Stimulated activated CD4-positive, alpha-beta T cell treated with anti-CD3 and anti-CD28 coated beads, Interleukin-12 subunit alpha, Interleukin-12 subunit beta, amount 100 ng/mL, for 4 hours (primary cell): Measurements from ENCODE around the gene GPX7.
A peak's percentile ranks its signal among the peaks of the same experiment; 100 is the strongest.

Source experiments
- DNase-seq: peaks from one replicate; pipeline ENCODE4 v3.0.0-alpha.2; 2020

The GPX7 gene

DNA sequence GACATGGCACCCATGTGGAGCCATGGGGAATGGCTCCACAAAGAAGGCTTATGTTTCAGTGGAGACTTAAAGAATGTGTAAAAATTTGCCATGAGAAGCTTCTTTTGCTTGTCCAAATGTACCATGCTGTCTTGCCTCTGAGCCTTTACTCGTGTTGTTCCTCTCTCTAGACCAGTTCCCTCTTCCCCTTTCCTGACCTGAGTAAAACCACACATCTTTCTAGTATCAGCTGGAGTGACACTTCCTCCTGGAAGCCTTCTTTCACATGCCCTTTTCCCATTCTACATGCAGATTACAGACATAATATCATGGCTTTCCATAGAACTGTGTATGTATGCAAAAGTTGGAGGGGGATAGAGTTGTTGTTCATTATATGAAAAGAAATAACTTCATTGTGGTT is 13.6 kb upstream of the GPX7 start:
- no peak for DNase-seq

DNA sequence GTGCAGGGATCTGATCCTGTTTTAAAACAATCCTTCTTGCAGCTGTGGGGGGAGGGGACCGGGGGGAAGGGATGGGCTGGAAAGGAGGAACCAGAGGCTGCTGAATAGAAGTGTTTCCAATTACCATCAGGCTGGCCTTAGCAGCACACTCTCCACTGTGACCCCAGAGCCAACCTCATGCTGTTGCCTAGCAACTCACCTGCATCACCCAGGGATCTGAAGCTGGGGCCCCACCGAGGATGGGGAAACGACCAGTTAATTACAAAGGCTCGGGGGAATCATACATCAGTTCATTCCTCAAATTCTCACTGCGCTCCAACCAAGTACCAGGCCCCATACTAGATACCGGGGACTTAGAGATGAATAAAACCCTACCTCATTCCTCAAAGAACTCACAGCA is 11.9 kb upstream of the GPX7 start:
- DNase-seq = no peak

DNA sequence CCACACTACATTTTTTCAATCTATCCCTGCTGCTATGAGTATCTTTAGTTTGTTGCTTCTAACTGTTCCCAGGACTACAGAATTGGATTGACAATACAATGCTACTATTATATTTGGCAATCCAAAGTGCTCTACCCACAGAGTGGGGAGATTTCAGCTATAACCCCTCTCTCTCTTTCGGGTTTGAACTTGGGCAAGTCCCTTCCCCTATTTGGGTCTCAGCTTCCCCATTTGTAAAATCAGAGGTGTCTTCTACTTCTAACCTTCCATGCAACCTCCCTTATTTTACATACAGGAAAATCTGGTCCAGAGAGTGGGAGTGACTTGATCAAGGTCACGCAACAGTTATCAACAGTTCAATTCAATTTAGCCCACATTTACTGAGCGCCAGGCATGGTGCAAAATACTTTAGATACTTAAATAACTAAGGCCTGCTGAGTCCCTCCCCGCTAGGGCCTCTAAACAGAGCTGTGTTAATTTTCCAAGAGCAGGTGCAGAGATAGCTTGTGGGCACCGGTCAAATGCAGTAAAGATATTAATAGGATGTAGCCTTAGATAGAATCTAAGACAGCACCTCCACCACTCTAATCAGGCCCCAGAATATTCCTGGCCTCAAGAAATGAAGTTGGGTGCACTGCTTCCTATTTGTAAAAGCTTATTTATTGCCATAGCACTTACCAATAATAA is 9.4 kb upstream of the GPX7 start:
- DNase-seq = no peak

DNA sequence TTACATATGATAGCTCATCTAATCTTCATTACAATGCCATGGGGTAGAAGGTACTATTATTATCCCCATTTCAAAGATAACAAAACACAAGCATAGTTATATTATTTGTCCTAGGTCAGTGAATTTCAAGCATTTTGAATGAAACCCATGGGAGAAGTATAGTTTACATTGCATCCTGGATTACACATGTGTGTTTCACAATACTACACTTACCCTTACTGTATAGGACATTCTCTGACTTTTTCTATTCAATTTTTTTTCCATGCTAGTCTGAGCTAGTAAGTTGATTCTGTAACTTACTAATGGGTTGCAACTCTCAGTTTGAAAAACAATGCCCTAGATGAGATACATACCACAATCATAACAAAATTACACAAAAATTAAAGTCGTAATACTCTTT is 8.7 kb upstream of the GPX7 start:
- no peak for DNase-seq

DNA sequence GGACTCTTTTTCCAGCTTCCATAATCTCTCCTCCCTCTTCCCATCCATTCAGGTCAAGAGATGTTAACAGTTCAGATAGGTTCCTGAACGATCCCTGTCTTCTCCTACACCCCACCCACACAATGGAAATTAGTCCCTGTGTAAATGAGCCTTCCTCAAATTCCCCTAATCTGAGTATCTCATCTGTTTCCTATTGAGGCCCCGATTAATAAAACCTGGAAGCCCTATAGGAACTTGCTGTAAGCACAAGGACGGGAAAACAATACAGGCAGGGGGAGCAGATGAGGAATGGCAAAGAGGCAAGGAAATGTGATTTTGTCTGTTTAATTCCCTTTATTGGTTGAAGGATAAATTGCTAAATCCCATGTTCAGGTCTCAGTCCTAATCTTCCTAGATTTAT is 7.1 kb upstream of the GPX7 start:
- no peak for DNase-seq

DNA sequence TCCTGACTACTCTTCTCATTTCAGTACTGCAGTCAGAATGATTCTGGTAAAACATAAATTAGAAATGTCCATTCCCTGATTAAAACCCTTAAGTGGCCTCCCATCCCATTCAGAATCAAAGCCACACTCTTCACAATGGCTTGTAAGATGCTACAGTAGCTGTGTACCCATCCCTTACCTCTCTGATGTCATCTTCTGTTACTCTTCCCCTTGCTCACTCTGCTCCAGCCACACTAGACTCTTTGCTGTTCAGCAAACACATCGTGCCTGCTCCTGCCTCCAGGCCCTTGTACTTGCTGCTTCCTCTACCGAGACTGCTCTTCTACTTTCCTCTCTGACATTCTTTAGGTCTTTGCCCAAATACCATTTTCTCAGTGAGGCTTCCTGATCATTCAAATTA is 4.3 kb upstream of the GPX7 start:
- DNase-seq = no peak

DNA sequence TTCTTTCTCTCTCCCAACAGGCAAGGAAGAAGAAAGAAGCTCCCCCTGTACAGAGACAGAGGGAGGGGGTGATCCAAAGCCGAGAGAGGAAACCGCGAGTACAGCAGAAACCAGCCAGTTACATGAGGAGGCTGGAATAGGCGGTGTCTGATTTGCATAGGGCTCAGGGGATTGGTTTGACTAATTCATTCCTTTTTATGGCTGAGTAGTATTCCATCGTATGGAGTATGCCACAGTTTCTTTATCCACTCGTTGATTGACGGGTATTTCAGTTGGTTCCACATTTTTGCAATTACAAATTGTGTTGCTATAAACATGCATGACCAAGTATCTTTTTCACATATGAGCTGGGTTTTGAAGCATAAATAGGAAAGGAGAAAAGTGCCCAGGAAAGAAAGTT is 3.4 kb upstream of the GPX7 start:
- no peak for DNase-seq

DNA sequence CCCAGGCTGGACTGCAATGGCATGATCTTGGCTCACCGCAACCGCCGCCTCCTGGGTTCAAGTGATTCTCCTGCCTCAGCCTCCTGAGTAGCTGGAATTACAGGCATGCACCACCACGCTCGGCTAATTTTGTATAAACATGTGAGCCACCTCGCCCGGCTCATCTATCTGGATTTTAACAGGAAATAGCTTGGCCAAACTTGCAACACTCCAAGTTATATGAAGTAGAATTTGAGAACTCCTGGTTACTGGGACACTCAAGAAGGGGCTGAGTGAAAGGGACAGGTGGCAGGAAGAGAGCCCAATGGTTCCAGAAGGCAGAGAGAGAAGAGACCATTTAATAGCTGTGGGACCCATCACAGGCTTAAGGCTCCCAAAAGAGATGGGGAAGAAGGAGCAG is 2.9 kb upstream of the GPX7 start:
- DNase-seq = no peak

DNA sequence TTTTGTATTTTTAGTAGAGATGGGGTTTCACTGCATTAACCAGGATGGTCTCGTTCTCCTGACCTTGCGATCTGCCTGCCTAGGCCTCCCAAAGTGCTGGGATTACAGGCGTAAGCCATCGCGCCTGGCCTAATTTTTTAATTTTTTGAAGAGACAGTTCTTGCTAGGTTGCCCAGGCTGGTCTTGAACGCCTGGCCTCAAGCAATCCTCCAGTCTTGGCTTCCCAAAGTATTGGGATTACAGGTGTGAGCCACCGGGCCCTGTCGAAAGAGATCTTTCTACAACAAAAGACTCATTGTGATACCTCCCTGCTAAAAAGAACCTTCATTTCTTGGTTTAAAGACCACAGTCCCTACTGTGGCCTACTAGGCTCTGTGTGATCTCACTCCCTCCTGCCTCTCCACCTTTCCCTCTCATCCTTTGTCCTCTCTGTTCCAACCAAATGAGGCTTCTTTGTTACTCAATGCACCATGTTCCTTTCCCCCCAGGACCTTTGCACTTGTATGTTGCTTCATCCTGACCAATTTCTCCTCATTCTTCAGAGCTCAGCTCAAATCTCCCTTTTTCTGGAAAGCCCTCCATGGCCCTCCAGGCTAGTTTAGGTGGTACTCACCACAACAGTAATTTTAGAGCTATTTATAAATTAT is 1.5 kb upstream of the GPX7 start:
- DNase-seq = no peak

DNA sequence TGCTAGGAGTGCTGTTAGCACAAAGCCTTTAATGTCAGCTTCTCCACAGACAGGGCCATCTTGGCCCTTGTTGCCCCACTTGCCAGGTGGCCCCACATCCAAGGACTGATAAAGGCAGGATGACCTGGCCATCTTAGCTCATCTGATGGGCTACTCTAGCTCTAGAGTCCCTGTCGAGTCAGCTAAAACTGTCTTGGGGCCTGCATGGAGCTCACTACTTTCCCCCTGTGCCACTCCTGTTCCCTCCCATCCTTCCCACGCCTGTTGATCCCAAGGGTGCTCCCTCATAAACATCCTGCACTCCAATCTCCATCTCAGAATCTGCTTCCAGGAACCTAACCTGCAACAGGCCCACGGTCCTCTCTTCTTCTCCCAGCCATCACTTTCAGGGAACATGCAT is 652 bp upstream of the GPX7 start:
- DNase-seq = no peak

DNA sequence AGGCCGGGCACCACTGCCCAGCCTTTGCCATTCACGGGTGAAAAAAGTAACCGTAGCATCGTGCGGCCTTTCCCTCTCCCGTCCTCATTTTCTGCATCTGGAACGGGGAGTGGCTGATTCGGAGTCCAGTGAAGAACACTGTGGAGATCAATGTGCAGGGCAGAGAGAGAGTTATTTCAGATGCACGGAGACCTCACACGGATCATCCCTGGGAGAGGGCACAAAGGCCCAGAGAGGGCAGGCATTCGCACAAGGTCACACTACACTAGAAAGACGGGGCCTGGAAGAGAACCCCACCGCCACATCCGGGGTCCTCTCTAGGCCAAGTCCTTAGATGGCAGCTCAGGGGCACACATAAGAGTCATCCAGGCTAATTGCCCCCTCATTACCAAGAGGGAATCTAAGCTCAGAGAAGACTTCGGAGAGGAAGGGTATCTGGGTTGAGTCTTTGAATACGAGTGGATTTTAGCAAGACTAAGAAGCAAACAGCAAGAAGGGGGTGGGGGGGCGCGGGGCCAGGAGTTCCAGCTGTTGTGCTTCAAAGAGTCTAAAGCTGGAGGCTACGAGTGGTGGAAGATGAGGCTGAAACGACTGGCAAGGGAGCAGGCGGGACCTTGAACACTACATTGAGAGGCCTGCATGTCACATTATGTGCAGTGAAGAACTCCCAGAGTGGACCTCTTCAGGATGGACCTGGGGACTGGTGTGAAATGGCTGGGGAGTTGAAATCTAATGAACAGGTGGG is 857 bp downstream of the GPX7 start:
- DNase-seq = peak; percentile 8

DNA sequence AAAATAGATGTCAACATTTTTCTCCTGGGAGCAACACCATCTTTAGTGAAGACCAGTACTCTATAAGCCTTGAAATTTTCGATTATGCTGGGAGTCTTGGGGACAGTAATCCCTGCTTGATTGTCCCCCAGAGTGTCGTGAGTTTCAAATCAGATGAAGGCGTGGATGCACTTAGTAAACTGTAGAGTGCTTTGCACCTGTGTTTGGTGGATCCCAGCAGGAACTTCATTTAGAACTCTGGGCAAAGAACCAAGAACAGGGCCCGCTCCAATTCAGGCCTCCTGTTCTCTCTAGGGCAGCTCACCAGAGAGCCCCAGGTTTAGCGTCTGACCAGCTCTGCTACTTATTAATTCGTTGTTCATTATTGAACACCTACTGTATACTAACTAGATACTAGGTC is 1.5 kb downstream of the GPX7 start:
- no peak for DNase-seq

DNA sequence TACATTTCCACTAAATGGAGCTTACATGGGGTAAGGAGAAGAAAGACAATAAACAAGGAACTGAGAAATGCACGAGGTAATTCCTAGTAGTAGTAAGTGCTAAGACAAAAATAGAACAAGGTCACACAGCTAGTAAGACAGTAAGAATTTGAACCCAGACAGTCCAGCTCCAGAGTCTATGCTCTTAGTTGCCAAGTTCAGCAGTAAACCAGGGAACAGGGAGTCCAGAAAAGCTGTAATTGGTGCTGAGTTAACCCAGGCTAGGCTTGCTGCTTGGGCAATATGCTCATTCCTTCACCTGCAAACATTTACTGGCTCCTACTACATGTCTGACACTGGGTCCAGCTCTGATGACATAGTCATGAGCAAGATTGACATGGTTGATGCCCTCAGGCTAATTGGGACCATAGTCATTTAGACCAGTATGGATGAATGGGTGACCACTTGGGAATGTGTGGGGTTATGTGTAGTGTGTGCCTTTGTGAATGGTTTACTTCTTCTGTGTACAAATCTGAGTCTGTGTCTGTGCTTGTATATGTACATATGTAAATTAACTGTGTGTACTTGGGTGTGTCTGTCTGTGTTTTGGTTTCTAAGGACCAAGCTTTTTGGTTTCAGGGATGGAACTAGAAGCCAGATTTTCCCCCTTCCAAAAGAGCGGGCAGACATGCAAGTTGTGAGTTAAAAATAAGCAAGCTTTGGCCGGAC is 2.0 kb downstream of the GPX7 start:
- no peak for DNase-seq

DNA sequence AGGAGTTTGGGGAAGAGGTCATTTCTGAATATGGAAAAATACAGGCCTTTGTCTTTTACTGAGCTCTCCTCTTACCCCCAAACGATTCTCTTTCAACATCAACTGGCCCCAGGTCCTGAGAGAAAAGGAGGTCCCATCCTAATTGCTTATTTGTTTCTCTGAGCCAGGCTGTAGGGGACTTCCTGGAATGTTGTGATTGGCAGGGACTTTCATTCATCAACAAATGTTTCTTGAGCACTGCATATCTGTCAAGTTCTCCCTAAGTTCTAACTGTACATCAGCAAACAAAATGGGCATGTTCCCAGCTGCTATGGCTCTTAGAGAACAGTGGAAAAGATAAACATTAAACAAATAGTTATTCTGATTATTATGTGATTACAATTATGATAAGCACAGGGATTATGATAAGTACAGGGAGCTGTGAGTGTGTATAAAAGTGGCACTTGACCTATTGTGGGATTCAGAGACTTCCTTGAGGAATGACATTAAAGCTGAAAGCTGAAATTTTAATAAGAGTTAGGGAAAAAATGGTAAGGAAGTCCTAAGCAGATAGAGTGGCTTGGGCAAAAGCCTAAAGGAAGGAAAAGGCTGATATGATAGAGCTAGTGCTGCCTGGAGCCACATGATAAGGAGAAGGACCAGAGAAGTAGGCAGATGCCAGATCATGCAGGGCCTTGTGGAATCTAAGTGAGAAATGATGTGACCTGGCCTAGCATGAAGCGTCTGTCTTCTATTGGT is 11.6 kb downstream of the GPX7 start:
- no peak for DNase-seq

DNA sequence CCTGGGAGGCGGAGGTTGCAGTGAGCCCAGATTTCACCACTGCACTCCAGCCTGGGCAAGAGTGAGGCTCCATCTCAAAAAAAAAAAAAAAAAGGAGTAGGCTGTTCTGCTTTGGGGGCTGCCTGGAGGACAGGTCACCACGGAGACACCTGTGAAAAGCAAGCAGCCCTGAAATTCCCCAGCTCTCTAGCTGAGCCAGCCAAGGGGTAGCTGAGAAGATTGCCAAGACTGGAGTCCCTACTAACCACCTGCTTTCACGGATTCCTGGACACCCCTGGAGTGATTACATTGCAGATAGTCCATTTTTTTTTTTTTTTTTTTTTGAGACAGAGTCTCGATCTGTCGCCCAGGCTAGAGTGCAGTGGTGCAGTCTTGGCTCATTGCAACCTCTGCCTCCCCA is 12.5 kb downstream of the GPX7 start:
- DNase-seq = no peak

DNA sequence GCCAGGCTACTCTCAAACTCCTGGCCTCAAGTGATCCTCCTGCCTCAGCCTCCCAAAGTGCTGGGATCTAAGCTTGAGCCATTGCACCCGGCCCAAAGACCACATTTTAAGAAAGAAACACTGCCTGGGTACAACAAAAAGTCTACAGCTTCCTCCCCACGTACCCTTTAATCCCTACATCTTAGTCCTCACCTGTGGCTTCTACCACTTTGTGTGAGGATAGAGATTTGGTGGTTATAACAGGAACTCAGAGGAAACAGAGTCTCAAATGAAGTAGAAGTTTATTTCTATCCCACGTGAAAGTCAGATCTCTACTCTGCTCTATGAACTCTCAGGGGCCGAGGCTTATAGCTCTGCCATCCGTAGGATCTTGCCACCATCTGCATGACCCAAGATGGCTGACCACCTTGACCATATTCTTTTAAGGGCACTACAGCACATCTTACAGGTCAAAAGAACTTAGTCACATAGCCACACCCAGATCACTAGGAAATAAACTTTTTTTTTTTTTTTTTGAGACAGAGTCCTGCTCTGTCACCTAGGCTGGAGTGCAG is 13.4 kb downstream of the GPX7 start:
- DNase-seq = no peak

DNA sequence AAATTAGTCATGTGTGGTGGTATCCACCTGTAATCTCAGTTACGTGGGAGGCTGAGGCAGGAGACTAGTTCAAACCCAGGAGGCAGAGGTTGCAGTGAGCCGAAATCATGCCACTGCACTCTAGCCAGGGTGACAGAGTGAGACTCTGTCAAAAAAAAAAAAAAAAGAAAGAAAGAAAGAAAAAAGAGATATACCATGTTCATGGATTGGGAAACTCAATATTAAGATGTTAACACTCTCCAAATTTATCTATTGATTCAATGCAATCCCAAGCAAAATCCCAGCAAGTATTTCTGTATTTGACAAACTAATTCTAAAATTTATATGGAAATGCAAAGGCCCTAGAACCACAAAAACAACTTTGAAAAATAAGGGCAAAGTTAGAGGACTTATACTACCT is 19.8 kb downstream of the GPX7 start:
- no peak for DNase-seq

DNA sequence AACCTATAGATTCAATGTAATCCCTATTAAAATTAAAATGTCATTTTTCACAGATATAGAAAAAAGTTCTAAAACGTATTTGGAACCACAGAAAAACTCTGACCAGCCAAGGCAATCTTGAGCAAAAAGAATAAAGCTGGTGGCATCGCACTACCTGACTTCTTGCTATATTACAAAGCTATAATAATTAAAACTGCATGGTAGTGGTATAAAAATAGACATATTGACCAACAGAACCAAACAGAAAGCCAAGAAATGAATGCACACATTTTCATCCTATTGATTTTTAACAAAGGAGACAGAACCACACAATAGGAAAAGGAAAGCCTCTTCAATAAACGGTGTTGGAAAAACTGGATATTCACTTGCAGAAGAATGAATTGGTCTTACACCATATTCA is 21.6 kb downstream of the GPX7 start:
- DNase-seq = no peak

DNA sequence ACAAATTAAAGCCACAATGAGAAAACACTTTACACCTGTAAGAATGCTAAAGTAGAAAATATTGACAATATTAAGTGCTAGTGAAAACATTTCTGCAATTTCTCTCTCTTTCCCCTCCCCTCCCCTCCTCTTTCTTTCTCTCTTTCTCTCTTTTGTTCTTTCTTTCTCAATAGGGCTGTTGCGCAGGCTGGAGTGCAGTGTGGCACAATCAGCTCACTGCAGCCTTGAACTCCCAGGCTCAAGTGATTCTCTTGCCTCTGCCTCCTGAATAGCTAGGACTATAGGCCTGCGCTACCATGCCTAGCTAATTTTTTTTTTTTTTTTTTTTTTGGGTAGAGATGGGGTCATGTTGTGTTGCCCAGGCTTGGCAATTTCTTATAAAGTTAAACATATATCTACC is 24.9 kb downstream of the GPX7 start:
- DNase-seq = no peak

DNA sequence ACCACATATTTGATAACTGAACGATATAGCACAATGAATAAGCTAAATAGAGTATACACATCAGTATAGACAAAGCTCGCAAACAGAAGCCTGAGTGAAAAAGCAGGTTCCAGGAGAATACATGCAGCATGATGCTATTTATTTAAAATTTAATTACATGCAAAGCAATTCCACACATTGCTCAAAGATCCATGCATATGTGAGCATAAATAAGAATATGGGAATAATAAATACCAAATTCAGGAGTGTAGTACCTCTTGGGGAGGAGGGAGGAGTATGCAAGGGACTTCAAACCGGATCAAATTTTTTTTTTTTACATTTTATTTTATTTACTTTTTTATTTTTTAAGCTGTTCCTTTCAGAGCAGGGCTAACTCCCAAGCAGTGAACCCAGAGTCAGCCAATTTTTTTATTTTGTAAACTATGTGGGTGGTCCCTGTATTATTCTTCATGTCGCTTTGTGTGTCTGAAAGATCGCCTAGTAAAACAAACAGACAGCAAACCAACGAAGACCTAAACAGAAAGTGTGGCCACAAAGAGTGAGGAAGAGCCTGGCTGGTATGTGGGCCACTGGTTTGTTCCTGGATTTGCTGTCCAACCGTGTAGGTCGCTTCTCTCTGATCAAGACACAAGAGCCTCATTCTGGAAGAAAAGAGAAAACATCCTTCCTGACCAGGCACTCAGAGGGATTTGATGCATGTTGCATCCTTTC is 26.6 kb downstream of the GPX7 start:
- no peak for DNase-seq

DNA sequence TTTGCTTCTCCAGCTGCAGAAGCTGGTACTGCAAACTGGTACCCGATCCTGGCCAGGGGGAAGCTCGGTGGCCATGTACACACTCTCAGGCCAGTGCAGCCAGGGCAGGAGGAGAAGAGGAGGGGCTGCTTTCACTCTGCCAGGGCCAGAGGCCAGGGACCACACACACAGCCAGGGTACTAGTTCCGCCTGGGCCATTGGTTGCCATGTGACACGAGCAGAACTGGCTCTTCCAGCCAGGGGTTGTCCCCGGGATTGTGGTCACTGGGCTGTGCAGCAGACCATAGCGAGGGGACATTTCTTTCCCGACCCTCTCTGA is 27.1 kb downstream of the GPX7 start:
- no peak for DNase-seq

DNA sequence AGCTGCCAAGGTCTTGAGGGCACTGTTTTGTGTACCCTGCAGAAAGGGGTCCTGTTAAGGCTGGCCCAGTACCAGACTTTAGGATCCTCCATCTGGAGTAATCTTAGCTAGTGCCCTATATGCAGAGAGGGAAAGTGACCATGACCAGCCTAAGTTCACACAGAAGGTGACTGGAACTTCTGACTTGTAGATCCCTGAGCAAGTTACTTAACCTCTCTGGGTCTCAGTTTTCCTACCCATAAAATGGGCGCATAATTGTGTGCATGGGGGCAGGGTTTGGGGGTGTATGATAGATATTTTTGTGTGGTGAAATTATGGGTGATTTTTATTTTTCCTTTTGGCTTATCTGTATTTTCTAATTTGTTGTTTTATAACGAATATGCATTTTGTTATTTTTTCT is 27.5 kb downstream of the GPX7 start:
- no peak for DNase-seq
